Measurements from ENCODE around the gene C1orf116. TPM values are rescaled to one million over a fixed set of nuclear protein-coding genes. Genes with fewer than 3 reads are reported as not detected.

The C1orf116 gene
- total RNA-seq, 3 donors from 2014 or later (not counting 1 experiment from before 2014, with no cell fraction given): 0.21 to 0.39 (median 0.30) TPM

- Mint-ChIP-seq H3K27me3 (ENCODE audit: low read depth in 2 of 2) (peaks cover 14 to 27% of the 10 kb centered on the region in 2 donors), H3K27ac (no peak overlapping the region), H3K36me3 (no peaks in the 10 kb centered on the region), H3K9me3 (no peaks in the 10 kb centered on the region), H3K4me3 (no peak overlapping the region), H3K4me1 (peaks cover 3 to 4% of the 10 kb centered on the region in 2 donors)
- intact Hi-C loops (cut with micrococcal nuclease): no loop called here
- Histone ChIP-seq H3K27me3 (ENCODE audit: control insufficient read depth, insufficient read depth, low read length) (peaks cover 7% of the 10 kb centered on the region), H3K27ac (ENCODE audit: low read length) (no peak overlapping the region), H3K36me3 (ENCODE audit: control insufficient read depth, insufficient read depth, low read length) (no peaks in the 10 kb centered on the region), H3K4me3 (ENCODE audit: low read length) (no peak overlapping the region), H3K9me3 (ENCODE audit: control insufficient read depth, insufficient read depth, low read length) (no peaks in the 10 kb centered on the region), H3K4me1 (ENCODE audit: control insufficient read depth, insufficient read depth, low read length) (no peaks in the 10 kb centered on the region)
- 93% methylated on average over 3 of the region's 6 CpGs for WGBS (ENCODE audit: insufficient coverage)
- TF ChIP-seq, protein P1, sequence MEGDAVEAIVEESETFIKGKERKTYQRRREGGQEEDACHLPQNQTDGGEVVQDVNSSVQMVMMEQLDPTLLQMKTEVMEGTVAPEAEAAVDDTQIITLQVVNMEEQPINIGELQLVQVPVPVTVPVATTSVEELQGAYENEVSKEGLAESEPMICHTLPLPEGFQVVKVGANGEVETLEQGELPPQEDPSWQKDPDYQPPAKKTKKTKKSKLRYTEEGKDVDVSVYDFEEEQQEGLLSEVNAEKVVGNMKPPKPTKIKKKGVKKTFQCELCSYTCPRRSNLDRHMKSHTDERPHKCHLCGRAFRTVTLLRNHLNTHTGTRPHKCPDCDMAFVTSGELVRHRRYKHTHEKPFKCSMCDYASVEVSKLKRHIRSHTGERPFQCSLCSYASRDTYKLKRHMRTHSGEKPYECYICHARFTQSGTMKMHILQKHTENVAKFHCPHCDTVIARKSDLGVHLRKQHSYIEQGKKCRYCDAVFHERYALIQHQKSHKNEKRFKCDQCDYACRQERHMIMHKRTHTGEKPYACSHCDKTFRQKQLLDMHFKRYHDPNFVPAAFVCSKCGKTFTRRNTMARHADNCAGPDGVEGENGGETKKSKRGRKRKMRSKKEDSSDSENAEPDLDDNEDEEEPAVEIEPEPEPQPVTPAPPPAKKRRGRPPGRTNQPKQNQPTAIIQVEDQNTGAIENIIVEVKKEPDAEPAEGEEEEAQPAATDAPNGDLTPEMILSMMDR (IDR thresholded peaks at IDR 0.05): no peak
- ATAC-seq (no peak), DNase-seq (no peak)
Observed at GRCh38 chr1:207079706-207080241, 47.2 kb upstream of the C1orf116 start.

DNA sequence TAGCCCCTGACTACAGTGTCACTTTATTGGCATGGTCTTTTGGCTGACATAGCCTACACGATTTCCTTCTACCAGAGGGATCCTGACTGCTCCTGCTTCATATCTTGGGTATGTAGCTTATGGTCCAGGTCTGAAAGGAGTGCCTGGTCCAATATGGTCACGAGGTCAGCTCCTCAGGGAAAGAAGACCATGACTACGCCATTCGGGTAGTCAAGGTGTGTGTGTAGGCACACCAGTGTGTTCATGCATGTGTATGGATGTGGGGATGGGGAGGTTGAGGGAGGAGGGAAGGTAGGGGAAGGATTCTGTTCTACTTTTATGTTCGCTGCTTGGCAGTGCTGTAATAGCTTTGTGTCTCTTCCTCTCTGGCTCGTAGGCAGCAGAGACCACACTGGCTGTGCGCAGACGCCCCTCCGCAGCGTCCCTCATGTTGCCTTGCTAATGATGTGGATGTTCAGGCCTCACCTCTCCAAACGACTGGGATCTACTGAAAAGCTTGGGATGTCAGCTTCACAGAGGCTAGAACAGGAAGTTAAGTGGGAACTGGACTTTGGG, 46.1 kb upstream of the C1orf116 start:
- TF ChIP-seq, protein P1 (IDR thresholded peaks at IDR 0.05): no peak
- H3K36me3 Mint-ChIP-seq: no peaks in the 10 kb centered on the region

DNA sequence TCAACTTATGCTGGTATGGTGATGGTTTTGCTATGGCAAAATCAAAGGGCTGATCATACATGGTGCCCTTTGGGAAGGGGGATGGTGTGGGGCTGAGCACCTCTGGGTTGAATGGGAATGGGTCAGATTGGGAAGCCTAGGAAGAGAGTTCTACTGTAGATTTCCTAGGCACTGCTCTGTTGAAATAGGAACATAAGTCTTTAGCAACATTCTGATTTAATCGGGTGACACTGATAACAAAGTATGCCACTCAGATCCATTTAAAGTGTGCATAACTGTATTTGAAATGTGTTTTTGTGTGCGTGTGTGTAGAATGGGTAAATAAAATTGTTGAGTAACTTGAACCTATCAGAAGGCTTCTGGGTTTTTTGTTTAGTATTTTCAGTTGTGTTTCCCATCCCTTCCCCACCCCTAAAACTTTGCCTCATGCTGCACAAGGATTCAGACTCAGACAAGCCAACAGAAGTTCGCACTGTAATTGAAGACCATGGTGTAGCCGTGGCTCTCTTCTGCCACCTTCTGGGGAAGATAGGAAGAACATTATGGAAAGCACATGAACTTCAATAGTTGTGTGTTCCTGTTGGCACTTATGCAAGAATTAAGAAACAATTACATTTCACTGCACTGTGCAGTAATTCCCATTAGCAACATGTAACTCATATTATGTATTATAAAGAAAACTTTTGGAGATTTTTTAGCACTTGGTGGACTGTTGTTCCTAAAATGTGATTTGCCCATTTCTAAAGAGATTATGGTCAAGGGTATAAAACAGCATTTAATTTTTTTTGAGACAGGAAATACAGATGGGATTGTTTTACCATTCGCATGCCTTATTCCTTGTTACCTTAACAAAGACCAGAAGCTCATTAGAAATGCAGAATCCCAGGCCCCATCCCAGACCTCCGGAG, 45.2 kb upstream of the C1orf116 start:
- peaks cover 8 to 11% of the 10 kb centered on the region in 2 donors for H3K27me3 Mint-ChIP-seq (ENCODE audit: low read depth in 2 of 2)
- no peaks in the 10 kb centered on the region for H3K9me3 Mint-ChIP-seq
- no peaks in the 10 kb centered on the region for H3K36me3 ChIP-seq (ENCODE audit: control insufficient read depth, insufficient read depth, low read length)
- no peaks in the 10 kb centered on the region for H3K36me3 Mint-ChIP-seq
- WGBS (ENCODE audit: insufficient coverage): 60% methylated on average over 6 of the region's 6 CpGs
- no peak overlapping the region for H3K4me3 Mint-ChIP-seq
- intact Hi-C loops (cut with micrococcal nuclease): loop anchor here (1.0 kb wide), 1 partner anchor 27 kb away; no protein-coding TSS in a partner anchor
- peak in 1 of 2 donors; percentile 89 for DNase-seq
- no peak overlapping the region for H3K4me3 ChIP-seq (ENCODE audit: low read length)
- ATAC-seq: peak; percentile 92 to 100 (median 98)
- H3K9me3 ChIP-seq (ENCODE audit: control insufficient read depth, insufficient read depth, low read length): no peaks in the 10 kb centered on the region
- TF ChIP-seq, protein P1 (IDR thresholded peaks at IDR 0.05): peak; percentile 89
- no peaks in the 10 kb centered on the region for H3K4me1 ChIP-seq (ENCODE audit: control insufficient read depth, insufficient read depth, low read length)
- H3K27ac Mint-ChIP-seq: no peak overlapping the region
- H3K4me1 Mint-ChIP-seq: no peaks in the 10 kb centered on the region
- H3K27me3 ChIP-seq (ENCODE audit: control insufficient read depth, insufficient read depth, low read length): no peaks in the 10 kb centered on the region
- H3K27ac ChIP-seq (ENCODE audit: low read length): no peak overlapping the region

More for the DNA sequence above, 46.1 kb upstream of the C1orf116 start:
- 90% methylated on average over 11 of the region's 11 CpGs for WGBS (ENCODE audit: insufficient coverage)
- no peak overlapping the region for H3K4me3 ChIP-seq (ENCODE audit: low read length)
- DNase-seq: no peak
- no peaks in the 10 kb centered on the region for H3K4me1 Mint-ChIP-seq
- no peaks in the 10 kb centered on the region for H3K9me3 ChIP-seq (ENCODE audit: control insufficient read depth, insufficient read depth, low read length)
- intact Hi-C loops (cut with micrococcal nuclease): no loop called here
- peaks cover 12 to 17% of the 10 kb centered on the region in 2 donors for H3K27me3 Mint-ChIP-seq (ENCODE audit: low read depth in 2 of 2)
- H3K27ac Mint-ChIP-seq: no peak overlapping the region
- H3K4me3 Mint-ChIP-seq: no peak overlapping the region
- H3K27ac ChIP-seq (ENCODE audit: low read length): no peak overlapping the region
- no peaks in the 10 kb centered on the region for H3K4me1 ChIP-seq (ENCODE audit: control insufficient read depth, insufficient read depth, low read length)
- H3K27me3 ChIP-seq (ENCODE audit: control insufficient read depth, insufficient read depth, low read length): no peaks in the 10 kb centered on the region
- ATAC-seq: no peak
- H3K9me3 Mint-ChIP-seq: no peaks in the 10 kb centered on the region
- no peaks in the 10 kb centered on the region for H3K36me3 ChIP-seq (ENCODE audit: control insufficient read depth, insufficient read depth, low read length)

All from natural killer cell (primary cell).